Activated T-cell treated with anti-CD3 and anti-CD28 coated beads for 24 hours (primary cell): ENCODE results near the gene LRRTM4.

ENCODE experiments used
- DNase-seq: peaks from one replicate; pipeline ENCODE4 v3.0.0-alpha.2; 2020; ENCODE audit warnings: low read depth

LRRTM4 gene

DNA sequence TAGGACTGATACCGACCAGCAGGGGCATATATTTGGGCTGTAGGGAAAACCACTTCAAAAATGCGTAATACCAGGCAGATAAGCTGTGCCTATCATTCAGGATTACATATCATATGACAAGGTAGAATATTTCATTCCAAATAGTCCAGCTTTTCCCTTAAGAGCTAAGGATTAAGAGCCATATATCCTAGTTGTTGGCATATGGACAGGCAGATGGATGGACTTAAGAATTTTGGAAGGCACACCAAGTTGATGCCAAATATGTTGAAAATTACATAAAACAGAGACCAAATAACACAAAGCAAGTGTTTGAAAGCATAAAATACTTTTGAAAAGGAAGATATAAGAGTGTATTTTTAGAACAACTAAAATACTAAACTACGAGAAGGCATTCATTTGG, 52.1 kb downstream of the LRRTM4 start:
- DNase-seq: no peak

DNA sequence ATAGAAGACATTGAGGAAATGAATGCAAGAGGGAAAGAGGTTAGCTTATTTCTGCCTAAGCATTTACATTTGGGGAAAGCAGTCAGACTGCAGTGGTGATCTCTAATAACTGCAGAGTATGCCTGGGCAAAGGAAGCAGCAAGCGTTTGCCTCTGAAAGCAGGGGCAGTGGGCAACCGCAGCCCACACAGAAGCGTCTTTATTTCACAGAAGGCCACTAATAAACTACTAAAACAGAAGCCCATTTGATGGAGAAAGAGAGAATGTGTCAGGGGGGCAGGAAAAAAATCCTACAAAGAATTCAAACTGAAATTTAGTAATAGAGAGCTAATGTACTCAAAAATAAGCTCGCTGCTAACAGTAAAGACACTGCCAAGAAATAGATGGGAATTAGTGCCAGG, 53.1 kb downstream of the LRRTM4 start:
- no peak for DNase-seq

DNA sequence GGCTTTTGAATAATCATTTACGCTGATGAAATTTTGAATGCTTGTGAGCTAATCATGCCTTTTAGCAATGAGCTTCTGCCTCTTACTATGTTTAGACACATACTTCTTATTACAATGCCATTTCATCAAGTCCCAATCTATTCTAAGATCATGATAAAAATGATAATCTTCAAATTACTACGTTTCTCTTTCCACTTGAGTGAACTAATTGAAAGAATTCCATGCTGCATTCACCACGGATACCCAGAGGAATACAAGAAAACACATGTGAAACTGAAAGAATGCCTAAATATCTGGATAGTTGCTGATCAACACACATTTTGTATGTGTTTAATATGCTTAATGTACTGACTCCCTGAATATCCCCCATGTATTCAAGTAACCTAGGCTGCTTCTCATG, 62.3 kb downstream of the LRRTM4 start:
- no peak for DNase-seq

DNA sequence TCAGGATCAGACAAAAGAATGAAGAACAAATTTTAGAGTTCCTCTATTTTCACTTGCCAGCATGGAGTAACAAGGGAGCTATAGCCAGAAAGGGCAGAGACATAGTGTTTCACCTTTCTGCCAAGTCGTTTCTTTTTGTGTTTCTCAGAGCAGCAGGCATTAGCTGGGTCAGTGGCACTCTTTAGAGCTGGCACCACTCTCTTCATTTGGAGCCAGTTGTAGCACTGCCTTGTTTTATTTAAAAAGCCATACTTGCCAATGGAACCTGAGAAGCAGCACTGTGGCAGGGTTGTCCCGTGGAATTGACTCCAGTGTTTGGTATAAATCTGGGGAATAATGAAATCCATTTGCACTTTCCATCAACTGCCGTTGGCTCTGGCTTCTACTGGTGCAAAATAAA, 64.0 kb downstream of the LRRTM4 start:
- DNase-seq: no peak

DNA sequence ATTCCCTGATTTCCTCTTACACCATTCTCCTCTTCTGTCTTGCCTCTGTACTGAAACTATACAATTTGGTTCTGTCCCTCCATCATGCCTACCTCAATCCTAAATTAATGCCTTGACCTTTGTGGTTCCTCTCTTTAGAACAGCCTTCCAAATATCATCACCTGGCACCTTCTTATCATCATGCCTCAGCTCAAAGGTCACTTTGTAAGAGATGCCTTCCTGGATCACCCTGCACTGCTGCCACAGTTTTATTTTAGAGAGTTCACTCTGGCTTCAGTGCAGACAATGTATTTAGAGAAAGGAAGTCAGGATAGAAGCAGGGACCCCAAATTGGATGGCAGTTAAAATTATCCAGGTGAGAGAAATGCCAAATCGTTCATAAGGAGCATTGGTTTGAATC, 64.5 kb downstream of the LRRTM4 start:
- DNase-seq: no peak

DNA sequence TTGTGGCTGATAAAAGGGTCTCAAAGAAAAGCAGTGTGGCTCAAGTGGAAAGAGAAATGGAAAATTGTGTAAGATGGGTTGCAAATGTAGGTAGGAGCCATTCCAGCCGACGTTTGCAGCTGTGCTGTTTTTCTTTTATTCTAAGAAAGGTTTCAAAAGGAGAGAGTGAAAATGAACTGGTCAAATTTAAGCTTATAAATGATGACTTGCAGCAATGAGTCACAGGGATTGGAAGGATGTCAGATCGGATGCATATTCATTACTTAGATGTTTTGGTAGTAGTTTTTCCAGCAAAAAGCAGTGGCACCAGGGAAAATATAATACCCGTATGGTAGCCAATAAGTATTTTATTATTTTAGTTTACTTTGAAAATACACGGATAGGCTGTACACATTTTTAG, 79.1 kb downstream of the LRRTM4 start:
- no peak for DNase-seq

DNA sequence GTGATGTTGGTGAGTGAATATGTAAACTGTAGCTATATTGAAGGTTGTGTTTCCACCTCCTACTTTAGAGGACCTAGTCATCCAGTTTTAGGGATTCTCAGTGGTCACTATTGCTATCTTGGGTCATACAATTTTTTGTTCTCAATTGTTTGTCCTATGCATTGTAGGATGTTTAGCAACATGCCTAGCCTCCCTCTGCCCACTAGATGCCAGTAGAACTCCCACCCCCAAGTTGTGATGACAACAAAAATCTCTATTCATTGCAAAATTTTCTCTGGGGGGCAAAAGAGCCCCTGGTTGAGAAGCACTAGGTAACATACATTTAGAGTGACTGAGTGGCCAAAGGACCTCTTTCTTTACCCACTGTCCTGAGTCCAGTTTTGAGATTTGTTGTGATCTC, 87.3 kb downstream of the LRRTM4 start:
- DNase-seq: no peak

DNA sequence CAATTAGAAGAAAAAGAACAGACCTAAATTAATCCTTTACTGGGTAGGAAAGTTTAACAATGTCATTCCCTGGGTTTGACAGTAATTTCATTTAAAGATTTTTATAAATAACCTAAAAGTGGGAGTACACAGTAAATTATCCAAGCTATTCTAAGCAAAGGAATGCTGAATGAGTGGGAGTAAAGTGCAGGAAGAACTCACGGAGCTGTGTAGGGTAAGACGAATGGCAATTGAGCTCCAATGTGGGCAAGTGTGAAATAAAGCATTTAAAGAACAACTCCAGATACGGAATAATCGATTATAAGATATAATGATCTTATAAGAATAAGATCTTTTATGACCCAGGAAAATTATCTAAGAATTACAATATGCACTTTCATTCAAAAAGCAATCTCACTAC, 93.2 kb downstream of the LRRTM4 start:
- no peak for DNase-seq

DNA sequence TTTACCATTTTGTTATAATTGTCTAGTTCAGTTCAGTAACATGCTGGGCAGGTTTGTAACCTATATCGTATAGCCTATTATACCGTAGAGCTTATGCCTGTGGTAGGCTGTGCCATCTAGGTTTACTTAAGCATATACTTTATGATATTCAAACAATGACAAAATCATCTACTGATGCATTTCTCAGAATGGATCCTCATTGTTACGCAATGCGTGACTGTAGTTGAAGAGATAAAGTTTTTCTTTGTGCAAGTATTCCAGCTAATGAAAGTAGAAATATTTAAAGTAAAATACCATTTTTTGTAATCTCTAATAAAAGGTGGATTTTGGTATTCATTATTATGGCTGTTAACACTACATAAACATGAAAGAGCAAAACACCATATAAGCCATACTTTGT, 100.2 kb downstream of the LRRTM4 start:
- no peak for DNase-seq

DNA sequence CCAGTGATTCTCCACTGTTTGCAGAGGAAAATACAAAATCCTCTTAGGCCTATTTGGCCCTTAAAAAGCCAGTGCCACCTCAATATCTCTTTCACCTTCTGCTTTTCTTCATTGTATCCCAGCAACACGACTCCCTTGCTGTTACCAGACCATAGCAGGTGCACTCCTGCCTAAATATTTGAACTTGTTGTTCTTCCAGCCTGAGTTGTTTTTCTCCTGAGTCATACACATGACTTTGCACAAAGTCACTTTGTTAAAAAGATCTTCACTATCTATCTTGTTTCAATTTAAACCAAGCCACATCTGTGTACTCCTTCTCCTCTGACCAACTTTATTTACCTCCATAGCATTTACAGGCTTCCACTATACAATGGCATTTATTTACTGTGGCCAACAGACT, 103.6 kb downstream of the LRRTM4 start:
- no peak for DNase-seq

DNA sequence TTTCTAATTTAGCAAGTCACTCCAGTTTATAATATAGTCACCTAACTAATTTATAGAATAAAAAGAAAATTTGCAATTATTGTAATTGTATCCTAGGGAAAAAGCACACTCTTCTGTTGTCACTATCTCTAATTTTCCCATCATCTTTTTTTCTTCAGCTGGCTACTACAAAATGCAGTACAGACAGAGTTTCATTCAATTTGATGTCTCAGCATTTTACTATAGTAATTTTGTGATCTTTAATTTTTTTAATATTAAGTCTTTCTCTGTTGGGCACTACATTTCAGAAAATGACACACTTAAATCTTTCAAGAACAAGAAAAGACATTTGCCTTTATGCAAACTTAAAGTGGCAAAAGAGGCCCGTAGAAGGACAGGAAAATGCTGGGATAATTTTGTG, 118.0 kb downstream of the LRRTM4 start:
- DNase-seq: no peak

DNA sequence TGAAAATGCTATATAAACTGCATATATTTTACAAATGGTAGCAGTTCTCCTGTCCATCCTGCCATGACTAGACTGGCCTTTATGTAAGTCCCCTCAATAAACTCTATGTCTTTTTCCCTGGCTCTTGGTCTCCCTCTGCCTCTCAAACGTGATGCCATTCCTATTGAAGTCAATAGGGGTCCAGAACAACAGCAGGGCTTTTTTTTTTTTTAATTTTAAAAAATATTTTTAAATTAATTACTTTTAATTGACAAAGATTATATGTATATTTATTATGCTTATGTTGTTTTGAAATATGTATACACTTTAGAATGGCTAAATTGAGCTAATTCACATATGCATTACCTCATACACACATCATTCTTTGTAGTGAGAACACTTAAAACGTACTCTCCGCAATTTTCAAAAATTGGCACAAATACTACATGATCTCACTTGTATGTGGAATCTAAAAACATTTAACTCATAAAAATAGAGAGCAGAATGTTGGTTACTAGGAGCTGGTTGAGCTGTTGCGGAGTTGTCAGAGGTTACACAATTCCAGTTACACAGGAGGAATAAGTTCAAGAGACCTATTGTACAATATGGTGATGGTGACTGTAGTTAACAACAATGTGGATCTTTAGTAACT, 123.1 kb downstream of the LRRTM4 start:
- DNase-seq: no peak

DNA sequence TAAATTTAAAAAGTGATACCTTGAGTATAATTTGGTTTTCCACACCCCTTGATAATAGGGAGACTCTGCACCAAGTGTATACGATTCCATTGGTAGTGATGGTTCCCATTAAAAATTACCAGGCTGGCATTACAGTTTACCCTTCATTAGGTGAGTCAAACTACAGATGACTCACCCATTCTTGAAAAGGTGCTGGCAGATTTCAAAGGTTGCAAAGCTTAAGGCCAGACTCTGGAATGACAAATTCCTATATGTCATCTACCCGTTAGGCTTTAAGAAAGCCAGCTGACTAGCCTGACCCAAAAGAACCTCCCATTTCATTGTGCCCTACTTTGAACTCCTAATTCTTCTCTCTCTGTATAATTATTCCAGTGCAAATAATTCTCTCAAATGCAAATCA, 124.4 kb downstream of the LRRTM4 start:
- no peak for DNase-seq

DNA sequence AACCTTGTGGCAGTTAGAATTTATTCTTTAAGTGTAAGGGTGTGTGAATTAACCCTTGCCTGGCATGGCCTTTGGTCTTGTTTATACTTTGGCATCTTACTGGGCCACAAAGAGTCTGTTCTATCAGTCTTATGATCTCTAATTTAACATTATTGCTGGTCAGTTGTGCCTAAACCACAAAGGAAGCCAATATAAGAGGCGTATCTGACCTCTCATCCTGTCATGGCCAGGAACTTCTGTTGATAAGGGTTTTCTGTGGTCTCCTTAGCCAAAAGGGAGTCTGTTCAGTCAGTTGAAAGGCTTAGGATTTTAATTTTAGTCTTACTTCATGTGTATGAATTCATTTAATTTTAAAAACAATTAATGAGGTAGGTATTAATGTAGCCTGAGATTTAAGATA, 127.2 kb downstream of the LRRTM4 start:
- no peak for DNase-seq

DNA sequence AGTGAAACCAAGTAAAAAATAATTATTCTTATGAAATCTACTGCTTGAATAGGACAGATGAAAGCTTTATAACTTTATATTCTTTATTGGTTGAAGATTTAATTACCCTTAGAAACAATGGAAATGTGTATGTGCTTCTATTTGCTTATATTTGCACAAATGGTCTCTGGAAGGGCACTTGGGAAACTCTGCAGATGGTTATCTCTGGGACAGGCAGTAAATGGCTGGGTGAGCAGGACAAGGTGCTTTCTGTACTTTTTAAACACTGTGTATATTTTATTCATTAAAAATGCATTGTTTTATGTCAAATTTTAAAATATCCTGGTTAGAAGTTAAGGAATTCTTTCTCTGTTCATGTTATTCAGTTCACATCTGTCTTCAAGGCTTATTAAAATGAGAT, 131.1 kb downstream of the LRRTM4 start:
- DNase-seq: no peak

DNA sequence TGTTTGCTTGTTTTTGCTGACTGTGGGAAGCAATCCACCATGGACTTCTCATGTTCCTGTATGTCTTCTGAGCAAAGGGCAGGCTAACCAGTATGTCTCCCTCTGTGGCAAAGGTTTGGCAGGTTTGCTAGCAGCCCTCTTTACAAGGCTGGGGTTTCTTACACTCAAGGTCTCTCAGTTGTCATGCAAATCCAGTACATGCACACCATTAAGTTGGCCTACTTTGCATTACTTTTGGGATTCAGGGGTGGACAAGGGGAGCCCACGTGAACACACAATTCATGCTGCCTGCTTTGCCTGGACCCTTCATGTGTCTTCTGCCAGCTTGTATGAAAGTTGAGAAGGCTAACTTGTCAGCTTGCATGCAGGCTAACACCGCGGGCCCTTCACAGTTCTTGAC, 134.9 kb downstream of the LRRTM4 start:
- no peak for DNase-seq

DNA sequence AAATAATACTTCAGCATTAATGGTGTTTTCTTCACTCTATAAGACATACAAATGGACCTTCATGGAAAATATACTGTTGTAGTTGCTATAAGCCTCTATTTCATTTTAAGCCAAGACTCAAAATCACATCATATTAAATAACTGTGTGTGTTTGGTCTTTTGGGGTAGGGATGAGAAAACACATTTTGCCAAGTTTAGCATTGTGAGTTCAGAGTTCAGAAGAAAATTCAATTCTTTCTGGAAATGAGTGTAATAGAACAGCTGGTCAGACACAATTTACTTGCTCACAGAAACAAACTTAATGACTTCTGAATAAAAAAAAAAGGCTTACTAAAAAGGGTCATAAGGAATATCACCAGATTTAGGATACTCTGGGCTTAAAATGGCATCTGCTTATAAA, 149.5 kb downstream of the LRRTM4 start:
- no peak for DNase-seq

DNA sequence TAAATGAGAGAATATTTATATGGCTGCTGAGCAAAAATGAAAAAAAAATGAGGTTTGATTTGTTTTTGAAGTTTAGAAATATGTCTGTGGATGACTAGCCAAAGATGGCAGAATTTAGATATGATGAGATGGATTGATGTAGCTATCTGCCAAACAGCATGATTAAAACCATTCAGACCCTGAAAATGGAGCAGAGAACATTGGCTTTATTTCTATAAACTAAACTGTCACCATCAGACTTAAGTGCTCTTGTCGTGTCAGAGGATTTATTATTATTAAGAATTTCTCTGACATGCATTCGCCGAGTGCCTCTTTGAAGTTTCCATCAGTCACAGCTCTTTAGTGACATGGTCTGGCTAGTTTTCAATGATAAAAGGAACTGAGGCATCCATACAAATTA, 151.7 kb downstream of the LRRTM4 start:
- DNase-seq: no peak

DNA sequence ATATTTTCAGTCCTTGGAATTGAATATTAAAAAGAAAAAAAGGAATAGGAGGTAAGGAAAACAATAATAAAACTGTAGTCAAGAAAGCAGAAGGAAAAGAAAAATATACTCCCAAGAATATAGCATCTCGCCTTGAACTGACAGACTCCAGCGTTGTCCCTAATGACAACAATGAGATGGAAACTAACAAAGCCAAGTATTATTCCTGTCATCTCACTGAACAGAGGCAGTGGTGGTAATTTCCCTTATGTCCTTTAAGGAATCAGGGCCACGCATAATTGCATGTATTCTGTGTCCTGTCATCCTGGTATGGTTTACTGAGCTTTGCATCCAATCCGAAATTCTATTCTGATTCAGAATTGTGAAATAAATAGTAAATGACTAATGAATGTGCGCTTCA, 158.9 kb downstream of the LRRTM4 start:
- no peak for DNase-seq

DNA sequence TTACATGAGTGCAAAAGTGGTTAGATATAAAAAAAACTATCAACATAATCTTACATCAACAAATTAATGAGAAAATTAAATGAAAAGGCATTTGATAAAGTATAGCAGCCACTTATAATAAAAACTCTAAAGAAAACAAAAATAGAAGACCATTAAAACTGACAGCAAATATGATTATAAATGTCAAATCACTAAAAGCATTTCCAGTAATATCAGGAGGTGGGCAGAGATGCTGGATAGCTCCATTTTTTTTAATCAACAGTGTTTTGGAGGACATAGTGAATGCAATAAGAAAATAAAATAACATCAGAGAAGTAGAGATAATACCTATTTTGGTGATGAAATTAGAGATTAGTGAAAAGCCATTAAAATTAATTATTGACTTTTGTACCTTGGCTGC, 173.4 kb downstream of the LRRTM4 start:
- DNase-seq: no peak

DNA sequence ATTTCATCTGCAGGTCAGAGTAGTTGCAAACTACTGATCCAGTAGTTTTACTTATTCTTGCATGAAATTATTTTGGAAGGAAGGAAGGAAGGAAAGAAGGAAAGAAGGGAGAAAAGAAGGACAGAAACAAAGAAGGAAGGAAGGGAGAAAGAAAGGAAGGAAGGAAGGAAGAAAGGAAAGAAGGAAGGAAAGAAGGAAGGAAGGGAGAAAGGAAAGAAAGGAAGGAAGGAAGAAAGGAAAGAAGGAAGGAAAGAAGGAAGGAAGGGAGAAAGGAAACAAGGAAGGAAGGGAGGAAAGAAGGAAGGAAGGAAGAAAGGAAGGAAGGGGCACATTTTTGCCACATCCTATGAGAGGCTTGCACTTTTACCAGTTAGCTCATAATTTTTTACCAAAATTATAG, 186.2 kb downstream of the LRRTM4 start:
- no peak for DNase-seq

DNA sequence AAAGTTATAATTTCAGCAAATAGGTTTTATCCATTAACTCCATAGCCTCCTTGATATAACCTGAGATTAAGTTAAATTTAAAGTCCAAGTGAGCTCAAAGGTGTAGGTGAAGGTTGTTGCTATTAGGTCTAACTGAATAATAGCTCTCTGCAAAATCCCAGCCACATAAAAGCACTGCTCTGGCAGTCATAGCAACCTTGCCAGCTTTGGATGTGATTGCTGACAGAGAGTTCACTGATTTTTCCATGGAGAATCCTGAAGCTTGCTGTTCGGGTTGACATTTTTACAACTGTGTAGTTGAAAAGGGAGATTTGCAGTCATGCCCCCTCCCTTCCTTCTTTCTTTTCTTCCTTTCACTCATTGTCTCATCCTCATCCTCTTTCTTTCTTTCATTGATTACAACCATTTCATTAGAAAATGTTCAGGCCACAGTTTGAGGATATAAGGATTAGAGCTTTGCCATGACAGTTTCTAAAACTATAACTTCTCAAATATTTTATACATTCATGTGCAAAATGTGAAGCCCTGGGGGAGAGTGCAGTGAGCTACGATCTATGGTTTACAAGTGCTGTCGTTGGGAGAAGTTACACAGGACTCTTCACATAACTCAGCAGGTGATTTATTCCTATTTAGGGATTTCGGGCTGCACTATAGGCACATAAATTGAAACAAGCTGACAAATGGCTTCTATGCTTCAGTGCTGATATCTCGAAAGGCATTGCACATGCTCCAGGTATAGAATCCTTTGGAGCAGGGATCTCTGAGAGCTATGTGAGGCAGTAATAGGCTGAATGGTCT, 193.8 kb downstream of the LRRTM4 start:
- no peak for DNase-seq

DNA sequence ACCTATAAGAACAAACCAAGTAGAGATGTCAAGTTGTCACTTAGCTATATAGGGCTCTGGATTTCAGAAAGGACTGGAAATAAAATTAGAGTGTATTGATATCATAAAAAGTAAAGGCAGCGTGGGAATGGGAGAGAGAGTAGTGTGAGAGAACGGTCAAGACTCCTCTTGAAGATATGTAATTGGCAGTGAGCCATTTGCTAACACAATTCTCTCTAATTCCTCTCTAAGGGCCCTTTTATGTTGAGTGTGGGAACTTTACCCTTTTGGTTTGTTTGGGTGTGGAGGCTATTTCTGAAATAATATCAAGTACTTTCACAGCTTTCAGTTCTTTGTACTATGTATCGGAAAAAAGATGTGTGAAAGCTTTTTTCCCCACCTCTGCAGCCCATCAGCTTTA, 196.8 kb downstream of the LRRTM4 start:
- DNase-seq: no peak

DNA sequence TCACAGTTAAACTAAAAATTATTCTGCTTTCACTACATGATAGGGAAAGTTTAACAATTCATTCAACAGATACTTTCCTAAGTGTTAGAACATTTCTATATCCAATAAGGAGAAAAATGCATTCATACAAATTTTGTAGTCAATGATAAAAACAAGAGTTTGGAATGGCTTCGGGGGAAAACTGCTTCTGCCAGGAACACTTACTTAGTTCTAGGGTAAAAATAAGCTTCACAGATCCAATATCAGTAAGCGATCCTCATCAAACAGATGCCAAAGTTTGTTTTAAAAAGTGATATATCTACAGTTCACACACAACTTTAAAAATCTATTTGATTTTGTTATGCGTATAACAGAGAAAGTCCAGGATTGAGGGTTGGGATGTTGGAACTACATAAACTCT, 199.7 kb downstream of the LRRTM4 start:
- DNase-seq: no peak
